Astrocyte (in vitro differentiated cells and primary cell): Measurements from ENCODE around the gene USP25. TPM values are rescaled to one million over a fixed set of nuclear protein-coding genes. Genes with fewer than 3 reads are reported as not detected.

ENCODE experiments used
- DNase-seq: peaks from one replicate; pipeline ENCODE4 v3.0.0-alpha.2; 2010; ENCODE audit warnings: low read depth
- FAIRE-seq: peaks from 2 replicates; lab custom pipeline; 2011; peaks lifted over from hg19 to GRCh38; lab: Jason Lieb, UNC
- H2AFZ ChIP-seq: 2 replicates; pipeline ENCODE4 v1.6.0; 2012; ENCODE audit warnings: low read depth, low read length, inconsistent platforms
- H3K27ac ChIP-seq: 2 replicates; pipeline ENCODE4 v1.5.1; 2011; ENCODE audit warnings: low read depth, low read length, inconsistent platforms
- H3K27me3 ChIP-seq: 2 replicates; pipeline ENCODE4 v1.6.0; 2011; ENCODE audit warnings: low read length, inconsistent platforms; ENCODE audit not compliant: insufficient read depth
- H3K36me3 ChIP-seq: 2 replicates; pipeline ENCODE4 v1.5.1; 2011; ENCODE audit warnings: low read length, inconsistent platforms; ENCODE audit not compliant: insufficient read depth
- H3K4me1 ChIP-seq: 2 replicates; pipeline ENCODE4 v1.5.1; 2011; ENCODE audit warnings: low read length, inconsistent platforms; ENCODE audit not compliant: insufficient read depth
- H3K4me2 ChIP-seq: 2 replicates; pipeline ENCODE4 v1.6.0; 2012; ENCODE audit warnings: low read length, inconsistent platforms
- H3K4me3 ChIP-seq: 2 replicates; pipeline ENCODE4 v1.5.1; 2011; ENCODE audit warnings: low read depth, mild to moderate bottlenecking, low read length, inconsistent platforms; ENCODE audit not compliant: insufficient read depth
- H3K79me2 ChIP-seq: 2 replicates; pipeline ENCODE4 v1.6.0; 2012; ENCODE audit warnings: mild to moderate bottlenecking, low read length, inconsistent platforms; ENCODE audit not compliant: insufficient read depth
- H3K9ac ChIP-seq: 2 replicates; pipeline ENCODE4 v1.6.0; 2012; ENCODE audit warnings: mild to moderate bottlenecking, low read length, inconsistent platforms
- H3K9me3 ChIP-seq: 2 replicates; pipeline ENCODE4 v1.5.1; 2012; ENCODE audit warnings: low read depth, mild to moderate bottlenecking, low read length, inconsistent platforms; ENCODE audit not compliant: insufficient read depth
- H4K20me1 ChIP-seq: 2 replicates; pipeline ENCODE4 v1.6.0; 2012; ENCODE audit warnings: low read length, inconsistent platforms; ENCODE audit not compliant: insufficient read depth
- H3K27ac Mint-ChIP-seq: one replicate; pipeline ENCODE4 v1.8.0; 2021; ENCODE audit warnings: mild to moderate bottlenecking, mixed read lengths; ENCODE audit not compliant: unreplicated experiment
- H3K27me3 Mint-ChIP-seq: one replicate; pipeline ENCODE4 v1.8.0; 2021; ENCODE audit warnings: low read depth, mixed read lengths; ENCODE audit not compliant: unreplicated experiment
- H3K36me3 Mint-ChIP-seq: one replicate; pipeline ENCODE4 v1.8.0; 2021; ENCODE audit warnings: low read depth, mixed read lengths; ENCODE audit not compliant: unreplicated experiment
- H3K4me1 Mint-ChIP-seq: one replicate; pipeline ENCODE4 v1.8.0; 2021; ENCODE audit warnings: low read depth, mixed read lengths; ENCODE audit not compliant: unreplicated experiment
- H3K4me3 Mint-ChIP-seq: one replicate; pipeline ENCODE4 v1.8.0; 2021; ENCODE audit warnings: mild to moderate bottlenecking, moderate library complexity, mixed read lengths; ENCODE audit not compliant: unreplicated experiment
- H3K9me3 Mint-ChIP-seq: one replicate; pipeline ENCODE4 v1.8.0; 2021; ENCODE audit warnings: mild to moderate bottlenecking, mixed read lengths; ENCODE audit not compliant: unreplicated experiment
- CTCF ChIP-seq: IDR thresholded peaks from 2 replicates; pipeline ENCODE4 v1.5.1; 2011; ENCODE audit warnings: low read depth, mild to moderate bottlenecking, inconsistent platforms, low read length, moderate library complexity; ENCODE audit not compliant: insufficient read depth
- EZH2 ChIP-seq: IDR thresholded peaks from 2 replicates; pipeline ENCODE4 v1.6.1; 2012; ENCODE audit warnings: mild to moderate bottlenecking, low read length, inconsistent platforms; ENCODE audit not compliant: insufficient read depth
- total RNA-seq: library from RNA; stranded (reverse); gene quantifications from 2 replicates; pipeline ENCODE4 v1.2.1, GENCODE V29; 2021

The USP25 gene
- total RNA-seq, 1 donor from 2014 or later = 49.5 TPM

- DNase-seq (no peak), FAIRE-seq (no peak)
- H3K36me3 Mint-ChIP-seq = peaks cover 7% of the 10 kb centered on the region
- Histone ChIP-seq H3K27me3 (no peaks in the 10 kb centered on the region), H2AFZ (no peak overlapping the region), H3K4me1 (no peaks in the 10 kb centered on the region), H3K4me3 (no peak overlapping the region), H4K20me1 (no peaks in the 10 kb centered on the region), H3K79me2 (no peaks in the 10 kb centered on the region), H3K9ac (no peak overlapping the region), H3K27ac (no peak overlapping the region), H3K4me2 (no peak overlapping the region), H3K9me3 (no peaks in the 10 kb centered on the region), H3K36me3 (peaks cover 3% of the 10 kb centered on the region)
- no peak overlapping the region for H3K4me3 Mint-ChIP-seq
- TF ChIP-seq EZH2 (no peak), CTCF (no peak)
- H3K9me3 Mint-ChIP-seq = no peaks in the 10 kb centered on the region
- no peaks in the 10 kb centered on the region for H3K27me3 Mint-ChIP-seq
- H3K27ac Mint-ChIP-seq = no peak overlapping the region
- H3K4me1 Mint-ChIP-seq = no peaks in the 10 kb centered on the region
Measured at GRCh38 chr21:15857740-15858139, 128.0 kb downstream of the USP25 start.

- H3K4me3 ChIP-seq = no peak overlapping the region
- H3K27ac ChIP-seq = no peak overlapping the region
- H3K27ac Mint-ChIP-seq = no peak overlapping the region
- no peaks in the 10 kb centered on the region for H3K27me3 Mint-ChIP-seq
- H3K79me2 ChIP-seq = no peaks in the 10 kb centered on the region
- no peaks in the 10 kb centered on the region for H3K4me1 Mint-ChIP-seq
- no peak for TF ChIP-seq EZH2
- no peak for TF ChIP-seq CTCF
- DNase-seq = no peak
- H3K36me3 ChIP-seq = peaks cover 8% of the 10 kb centered on the region
- H3K4me3 Mint-ChIP-seq = no peak overlapping the region
- peaks cover under 1% of the 10 kb centered on the region for H3K36me3 Mint-ChIP-seq
- no peak for FAIRE-seq
- no peaks in the 10 kb centered on the region for H3K27me3 ChIP-seq
- no peak overlapping the region for H3K4me2 ChIP-seq
- no peak overlapping the region for H3K9ac ChIP-seq
- H2AFZ ChIP-seq = no peak overlapping the region
- no peaks in the 10 kb centered on the region for H4K20me1 ChIP-seq
- no peaks in the 10 kb centered on the region for H3K4me1 ChIP-seq
- H3K9me3 Mint-ChIP-seq = no peaks in the 10 kb centered on the region
- no peaks in the 10 kb centered on the region for H3K9me3 ChIP-seq
Measured at GRCh38 chr21:15860541-15860940, 130.8 kb downstream of the USP25 start.

GRCh38 chr21:15868940-15869339 lies 139.2 kb downstream of the USP25 start:
- Histone ChIP-seq H3K79me2 (no peaks in the 10 kb centered on the region), H3K4me3 (no peak overlapping the region), H3K9ac (no peak overlapping the region), H3K9me3 (no peaks in the 10 kb centered on the region), H3K27me3 (no peaks in the 10 kb centered on the region), H3K4me2 (no peak overlapping the region), H3K27ac (no peak overlapping the region), H4K20me1 (no peaks in the 10 kb centered on the region), H3K36me3 (peaks cover 15% of the 10 kb centered on the region), H3K4me1 (no peaks in the 10 kb centered on the region), H2AFZ (no peak overlapping the region)
- Mint-ChIP-seq H3K4me1 (no peaks in the 10 kb centered on the region), H3K36me3 (no peaks in the 10 kb centered on the region), H3K27me3 (no peaks in the 10 kb centered on the region), H3K4me3 (no peak overlapping the region), H3K9me3 (no peaks in the 10 kb centered on the region), H3K27ac (no peak overlapping the region)
- TF ChIP-seq CTCF (no peak), EZH2 (no peak)
- DNase-seq (no peak), FAIRE-seq (no peak)
